HG02970 (cell line): ENCODE measurements around the gene MYO7B.

Experiments
- ATAC-seq: cut with Tn5 transposase; IDR thresholded peaks from one replicate; pipeline ENCODE4 v1.9.1; 2021; ENCODE audit warnings: mild to moderate bottlenecking, moderate library complexity, moderate number of reproducible peaks; ENCODE audit not compliant: unreplicated experiment, low FRiP score

Gene MYO7B

DNA sequence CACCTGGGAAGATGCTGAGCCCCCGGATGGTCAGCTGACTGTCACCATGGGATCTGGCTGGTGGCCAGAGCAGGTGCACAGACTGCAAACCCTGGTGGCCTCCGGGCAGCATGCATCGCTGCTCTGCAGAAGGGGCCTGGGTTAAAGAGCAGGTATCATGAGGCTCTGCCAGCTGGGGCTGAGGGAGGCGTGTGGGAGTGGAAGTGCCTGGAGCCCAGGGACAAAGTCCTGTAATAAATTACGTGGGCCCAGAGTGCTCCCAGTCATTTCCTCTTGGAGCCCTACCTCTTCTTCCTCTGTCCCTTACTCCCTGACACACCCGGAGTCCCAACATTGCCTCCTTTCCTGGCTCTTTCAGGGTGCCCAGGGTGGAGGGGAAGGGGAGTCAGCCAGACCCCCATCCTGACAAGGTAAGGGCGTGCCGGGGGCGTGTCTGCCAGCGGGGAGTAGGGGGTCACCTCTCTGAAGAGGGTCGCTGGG lies at the start of gene MYO7B:
Gene MYO7B, plus strand, starts transcription at position 262 of the 480 bp plus-strand sequence. CDS start 24,040 bp downstream, outside the sequence.
- no peak for ATAC-seq

GRCh38 chr2:127485694-127486071 lies 49.8 kb upstream of the MYO7B start:
- ATAC-seq, result no peak

DNA sequence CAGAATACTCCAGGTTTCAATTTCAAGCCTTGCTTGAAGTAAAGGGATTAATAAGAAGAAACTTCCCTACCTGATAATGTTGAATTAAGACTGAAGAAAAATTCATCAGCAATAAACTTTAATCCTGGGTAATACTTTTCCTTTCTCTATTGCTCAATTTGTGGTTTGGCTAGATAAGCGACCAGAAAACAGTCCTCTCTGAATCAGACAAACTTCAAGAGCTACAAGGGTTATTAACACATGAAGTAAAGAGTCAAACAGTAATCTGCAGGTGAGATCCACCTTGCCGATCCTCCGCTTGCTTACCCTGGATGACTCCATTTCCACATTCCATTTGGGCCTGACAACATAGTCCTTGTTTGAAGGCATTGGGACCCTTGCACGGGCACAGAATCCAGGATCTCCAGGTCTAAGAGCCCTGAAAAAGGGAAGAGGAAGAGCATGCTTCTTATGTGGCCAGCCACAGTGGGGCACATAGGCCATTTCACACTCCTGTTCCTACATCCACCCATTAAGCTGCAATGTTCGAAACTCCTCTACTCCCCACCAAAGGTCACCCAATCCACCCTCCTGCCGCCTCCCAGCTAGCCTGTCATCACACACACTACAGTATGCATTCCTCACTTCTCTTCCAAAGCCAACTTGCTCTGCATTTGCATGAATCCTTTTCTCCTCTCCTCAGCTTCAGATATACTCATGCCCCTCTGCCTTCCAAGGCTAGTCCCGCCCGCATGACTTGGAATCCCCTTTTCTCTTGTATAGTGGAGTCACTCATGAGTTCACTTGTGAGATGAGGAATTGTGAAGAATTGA lies 49.0 kb upstream of the MYO7B start:
- ATAC-seq, result no peak

- ATAC-seq, result no peak
These were observed 45.2 kb upstream of the MYO7B start for GRCh38 chr2:127490283-127490682.

GRCh38 chr2:127498386-127498785 lies 37.1 kb upstream of the MYO7B start:
- no peak for ATAC-seq

GRCh38 chr2:127503491-127503890 lies 32.0 kb upstream of the MYO7B start:
- no peak for ATAC-seq

DNA sequence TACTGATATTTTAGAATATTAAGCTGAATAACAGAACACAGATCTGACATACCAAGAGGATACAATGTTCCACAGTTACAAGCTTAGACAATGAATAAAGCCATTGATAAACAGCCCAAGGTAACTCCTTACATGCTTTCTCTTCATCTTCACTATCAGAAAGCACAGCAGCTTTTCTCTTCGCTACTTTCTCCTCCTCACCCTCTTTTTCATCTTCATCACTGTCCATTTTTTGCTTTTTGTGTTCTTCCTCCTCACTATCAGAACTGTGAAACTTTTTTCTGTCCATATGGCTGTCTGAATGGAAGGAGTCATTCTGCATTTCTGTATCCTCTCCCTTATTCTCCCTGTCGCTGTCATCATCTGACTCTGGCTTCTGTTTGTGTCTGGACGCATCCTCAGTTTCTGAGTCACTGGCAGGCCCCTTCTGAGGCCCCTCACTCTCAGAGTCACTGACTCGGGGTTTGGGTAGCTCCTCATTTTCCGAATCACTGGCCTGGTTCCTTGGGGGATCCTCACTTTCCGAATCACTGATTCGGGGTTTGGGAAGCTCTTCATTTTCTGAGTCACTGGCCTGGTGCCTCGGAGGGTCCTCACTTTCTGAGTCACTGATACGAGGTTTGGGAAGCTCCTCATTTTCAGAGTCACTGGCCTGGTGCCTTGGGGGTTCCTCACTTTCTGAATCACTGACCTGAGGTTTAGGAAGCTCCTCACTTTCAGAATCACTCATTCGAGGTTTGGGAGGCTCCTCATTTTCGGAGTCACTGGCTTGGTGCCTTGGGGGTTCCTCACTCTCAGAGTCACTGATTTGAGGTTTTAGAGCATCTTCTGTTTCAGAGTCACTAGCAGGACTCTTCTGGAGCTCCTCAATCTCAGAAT lies 30.7 kb upstream of the MYO7B start:
- no peak for ATAC-seq

GRCh38 chr2:127506510-127506909 lies 29.0 kb upstream of the MYO7B start:
- no peak for ATAC-seq

GRCh38 chr2:127508023-127508630 lies 27.4 kb upstream of the MYO7B start:
- no peak for ATAC-seq

GRCh38 chr2:127508631-127509034 lies 26.9 kb upstream of the MYO7B start:
- no peak for ATAC-seq

DNA sequence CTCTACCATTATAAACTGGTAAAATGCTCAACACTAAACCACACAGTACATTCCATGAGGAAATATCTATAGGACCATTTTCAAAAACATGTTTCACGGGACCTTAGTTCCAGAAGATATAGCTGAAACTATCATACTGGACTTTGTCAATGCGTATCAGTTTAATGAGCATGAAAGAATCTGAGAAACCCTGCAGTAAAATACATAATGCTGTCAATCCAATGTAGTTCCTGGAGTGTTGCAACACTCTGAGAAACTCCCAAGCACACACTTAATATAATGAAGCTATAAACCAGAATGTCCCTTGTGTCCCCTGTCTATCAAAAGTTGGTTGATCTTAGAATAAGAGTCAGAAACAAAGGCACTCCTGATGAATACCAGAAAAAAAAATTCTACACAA lies 25.4 kb upstream of the MYO7B start:
- no peak for ATAC-seq

DNA sequence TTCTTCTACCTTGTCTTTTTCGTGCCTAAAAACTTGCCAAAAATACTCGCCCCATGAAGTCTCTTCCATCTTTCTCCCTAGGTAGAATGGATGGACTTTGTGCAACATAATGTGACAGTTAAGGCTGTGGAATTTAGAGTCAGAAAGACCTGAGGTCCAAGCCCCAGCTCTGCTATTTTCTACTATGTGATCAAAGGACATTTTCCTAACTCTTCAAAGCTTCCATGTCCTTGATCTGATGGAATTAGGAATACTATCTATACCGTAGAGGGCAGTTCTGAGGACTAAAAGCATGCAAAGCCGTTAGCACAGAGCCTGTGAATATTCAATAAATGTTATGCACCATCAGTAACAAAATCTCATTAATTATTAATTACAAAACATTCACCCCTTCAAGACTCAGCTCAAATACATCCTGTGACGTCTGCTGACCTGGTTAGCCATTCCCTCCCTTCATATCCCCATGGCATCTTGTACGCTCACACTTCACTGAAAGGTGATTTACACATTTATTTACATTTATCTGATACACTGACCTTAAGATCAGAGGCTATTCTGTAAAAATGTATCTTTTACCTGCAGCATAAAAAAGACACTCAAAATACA lies 24.3 kb upstream of the MYO7B start:
- no peak for ATAC-seq

DNA sequence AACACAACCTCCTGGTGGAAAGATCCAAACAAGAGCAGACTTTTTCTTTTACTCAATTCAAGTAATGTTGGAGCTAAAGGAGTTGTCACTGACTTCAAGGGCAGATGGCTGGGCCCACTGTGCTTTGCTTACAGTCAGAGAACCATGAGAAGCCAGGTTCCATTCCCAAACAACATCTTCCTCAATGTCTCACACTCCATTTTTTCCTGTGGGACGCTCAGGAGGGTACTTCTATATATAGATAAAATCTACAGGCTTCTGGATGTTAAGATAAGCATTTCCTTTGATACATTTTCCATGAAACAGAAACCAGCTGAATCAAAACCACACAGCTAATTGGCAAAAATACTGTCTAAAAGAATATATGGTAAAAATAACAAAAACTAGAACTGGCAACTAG lies 23.6 kb upstream of the MYO7B start:
- no peak for ATAC-seq

DNA sequence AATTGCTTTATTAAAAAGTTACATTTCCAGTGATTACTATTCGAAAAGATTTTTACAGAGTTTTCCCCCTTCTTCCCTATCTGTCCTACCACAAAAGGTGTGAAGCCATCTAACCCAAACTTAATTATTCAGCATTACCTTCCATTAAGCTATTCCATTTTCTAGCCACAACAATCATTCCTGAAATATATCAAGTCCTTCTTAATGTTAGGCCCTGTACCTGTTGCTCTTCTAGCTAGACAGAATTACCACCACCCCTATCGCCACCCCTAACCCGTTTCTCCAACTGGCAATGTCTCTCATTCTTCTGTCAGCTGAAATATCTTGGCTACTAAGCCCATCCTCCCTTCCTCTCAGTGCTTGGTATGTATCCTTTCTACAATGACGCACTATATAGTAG lies 23.1 kb upstream of the MYO7B start:
- no peak for ATAC-seq

GRCh38 chr2:127514076-127514475 lies 21.4 kb upstream of the MYO7B start:
- ATAC-seq, result no peak

DNA sequence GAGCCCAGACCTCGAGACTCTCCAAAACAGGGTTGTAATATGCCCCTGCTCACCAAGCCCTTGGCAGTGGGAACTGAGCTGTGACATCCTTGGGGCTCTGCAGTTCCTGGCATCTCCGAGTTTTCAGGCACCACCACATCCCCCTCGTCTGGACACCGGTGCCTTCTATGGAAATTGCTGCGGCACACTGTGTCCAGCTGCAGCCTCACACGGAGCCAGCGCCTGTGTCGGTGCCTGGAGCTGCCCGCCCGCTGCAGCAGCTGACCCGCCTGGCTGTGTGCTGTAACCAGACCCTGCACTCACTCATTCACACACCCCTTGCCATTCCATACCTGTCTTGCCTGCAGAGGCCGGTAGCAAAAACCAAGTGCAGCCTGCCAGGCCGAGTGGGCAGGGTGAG lies 21.0 kb upstream of the MYO7B start:
- ATAC-seq, result no peak

DNA sequence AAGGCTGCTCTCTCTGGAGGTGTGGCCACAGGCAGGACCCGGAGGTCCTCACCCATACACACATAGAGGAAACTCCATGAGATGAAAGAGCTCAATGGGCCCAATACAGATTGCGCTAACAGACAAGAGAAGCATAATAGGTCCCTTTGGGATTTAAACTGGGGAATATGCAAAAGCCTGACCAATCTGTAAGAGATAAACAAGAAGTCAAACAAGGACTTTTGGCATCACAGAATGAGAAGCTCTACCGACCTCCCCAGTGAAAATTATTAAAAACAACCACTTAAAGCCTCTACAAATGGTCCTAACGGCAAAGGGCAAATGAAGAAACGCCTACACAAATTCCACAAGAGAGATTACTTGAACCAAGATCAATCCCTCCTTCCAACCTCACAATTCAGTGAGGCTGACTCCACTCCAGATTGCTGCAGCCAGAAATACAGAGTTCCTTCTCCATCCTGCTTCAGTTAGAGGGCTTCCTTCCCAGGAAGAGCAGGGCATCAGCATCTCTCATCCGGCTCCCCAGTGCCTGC lies 20.0 kb upstream of the MYO7B start:
- no peak for ATAC-seq

DNA sequence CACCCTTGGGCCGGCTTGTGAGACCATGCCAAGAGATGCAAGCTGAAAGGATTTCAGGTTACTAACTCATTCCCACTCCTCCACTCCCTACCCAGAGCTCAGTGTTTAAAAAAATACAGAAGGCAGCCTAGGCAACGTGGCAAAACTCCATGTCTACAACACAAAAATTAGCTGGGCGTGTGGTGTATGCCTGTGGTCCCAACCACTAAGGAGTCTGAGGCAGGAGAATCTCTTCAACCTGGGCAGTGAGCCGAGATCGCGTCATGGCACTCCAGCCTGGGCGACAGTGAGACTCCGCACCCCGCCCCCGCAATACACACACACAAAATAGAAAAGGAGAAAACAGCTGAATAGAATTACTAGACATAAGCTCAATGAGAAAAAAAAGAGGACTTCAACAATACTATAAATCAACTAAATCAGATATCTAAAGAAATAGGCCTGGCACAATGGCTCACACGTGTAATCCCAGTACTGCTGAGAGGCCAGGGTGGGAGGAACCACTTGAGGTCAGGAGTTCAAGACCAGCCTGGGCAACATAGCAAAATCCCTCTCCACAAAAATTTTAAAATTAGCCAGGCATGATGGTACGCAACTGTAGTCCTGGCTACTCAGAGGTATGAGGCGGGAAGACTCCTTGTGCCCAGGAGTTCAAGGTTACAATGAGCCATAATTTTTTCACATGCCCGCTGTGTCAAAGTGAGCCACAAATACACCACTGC lies 19.3 kb upstream of the MYO7B start:
- ATAC-seq, result no peak

DNA sequence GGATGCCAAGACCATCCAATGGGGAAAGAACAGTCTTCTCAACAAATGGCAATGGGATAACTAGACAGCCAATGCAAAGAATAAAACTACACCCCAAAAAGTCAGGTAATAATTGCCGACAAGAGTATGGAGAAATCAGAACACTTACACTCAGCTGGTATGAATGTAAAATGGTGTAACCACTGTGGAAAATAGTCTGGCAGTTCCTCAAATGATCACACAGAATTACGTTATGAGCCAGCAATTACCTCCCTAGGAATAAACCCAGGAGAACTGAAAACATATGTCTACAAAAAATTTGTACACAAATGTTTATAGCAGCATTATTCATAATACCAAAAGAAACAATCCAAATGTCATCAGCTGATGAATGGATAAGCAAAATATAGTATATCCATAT lies 18.0 kb upstream of the MYO7B start:
- no peak for ATAC-seq

- no peak for ATAC-seq
These were observed 15.1 kb upstream of the MYO7B start for GRCh38 chr2:127520424-127520823.
